ENCODE measurements around the gene WHAMM.
"Not testable (repeated sequence)": the region's sequence is repeated elsewhere in the genome, so short reads cannot be mapped to it uniquely, and the experiment has no call there.

The WHAMM gene

DNA sequence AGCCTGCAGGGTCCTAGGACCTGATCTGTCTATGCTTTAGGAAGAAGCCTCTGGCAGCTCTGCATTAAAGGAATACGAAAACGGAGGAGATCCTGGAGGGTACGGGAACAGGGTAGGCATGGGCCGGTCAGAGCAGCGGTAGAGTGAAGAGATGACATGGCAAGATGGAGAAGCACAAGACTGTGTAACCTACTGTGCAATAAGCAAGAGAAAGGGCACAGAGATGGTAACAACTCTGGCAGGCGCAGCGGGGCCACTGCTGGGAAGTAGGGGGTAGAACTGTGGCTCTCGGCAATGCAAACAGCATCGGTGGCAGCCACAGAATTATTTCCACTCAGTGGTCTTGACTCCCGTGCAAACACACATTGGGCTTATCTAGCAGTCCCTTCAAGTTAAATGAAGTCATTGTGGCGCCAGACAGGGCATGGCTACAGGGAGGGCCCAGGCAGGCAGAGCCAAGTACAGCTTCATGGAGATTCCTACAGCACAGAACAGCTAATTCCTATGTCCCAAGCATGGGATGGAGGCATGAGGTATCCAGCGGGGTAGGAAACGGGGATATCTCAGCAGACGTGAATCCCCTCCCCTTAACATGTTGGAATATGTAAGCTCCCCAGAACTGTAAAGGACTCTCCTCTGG lies 28.8 kb downstream of the WHAMM start:
- DNase-seq (ENCODE audit: low spot score), result no peak

DNA sequence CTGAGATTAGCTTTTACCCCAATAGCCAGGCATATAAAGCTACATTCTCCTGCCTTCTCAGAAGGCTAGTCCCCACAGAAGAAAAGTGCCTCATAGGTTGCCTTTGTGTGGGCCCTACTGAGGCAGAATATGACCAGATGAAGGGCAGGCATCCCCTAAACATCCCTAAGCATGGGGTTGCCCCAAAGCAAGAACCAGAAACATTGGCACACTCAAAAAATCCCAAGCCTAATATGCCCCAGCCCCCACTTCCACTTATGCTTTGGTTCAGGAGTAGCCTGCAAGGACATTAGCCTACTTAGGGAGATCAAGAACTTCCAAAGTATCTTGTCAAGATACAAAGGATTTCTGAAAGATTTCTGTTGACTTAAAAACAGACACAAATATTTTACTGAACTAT lies 29.7 kb downstream of the WHAMM start:
- DNase-seq (ENCODE audit: low spot score), result no peak

DNA sequence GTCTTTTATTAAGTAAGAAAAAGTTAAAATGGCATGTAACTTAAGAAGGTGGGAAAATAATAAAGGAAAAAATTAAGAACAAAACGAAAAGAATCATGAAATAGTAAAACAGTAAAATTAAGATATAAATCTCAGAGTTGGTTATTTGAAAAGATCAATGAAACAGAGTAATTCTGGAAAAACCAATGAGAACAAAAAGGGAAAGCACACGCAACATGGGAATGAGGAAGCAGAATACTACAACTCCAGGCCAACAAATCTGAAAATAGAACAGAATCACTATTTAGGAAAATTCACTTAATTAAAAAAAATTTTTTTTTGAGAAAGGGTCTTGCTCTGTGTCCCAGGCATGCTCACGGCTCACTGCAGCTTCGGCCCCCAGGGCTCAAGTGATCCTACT lies 30.7 kb downstream of the WHAMM start:
- DNase-seq (ENCODE audit: low spot score), result no peak

DNA sequence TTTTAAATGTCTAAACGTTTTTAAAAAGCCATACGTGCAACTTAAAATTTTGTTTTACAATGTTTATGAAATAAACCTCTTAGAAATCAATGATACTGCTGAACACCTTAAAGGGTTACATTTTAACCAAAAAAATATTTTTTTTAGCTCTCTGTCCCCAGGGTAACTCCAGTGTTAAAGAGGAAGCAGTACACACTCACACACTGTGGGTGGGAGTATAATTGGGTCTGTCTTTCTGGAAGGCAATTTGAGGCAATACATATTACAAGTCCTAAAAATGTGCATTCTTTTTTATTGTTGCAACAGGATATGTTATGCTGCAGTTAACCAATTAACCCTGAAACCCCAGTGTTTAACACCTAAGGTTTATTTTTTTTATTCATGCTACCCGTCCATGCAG lies 34.1 kb downstream of the WHAMM start:
- no peak for DNase-seq (ENCODE audit: low spot score)

DNA sequence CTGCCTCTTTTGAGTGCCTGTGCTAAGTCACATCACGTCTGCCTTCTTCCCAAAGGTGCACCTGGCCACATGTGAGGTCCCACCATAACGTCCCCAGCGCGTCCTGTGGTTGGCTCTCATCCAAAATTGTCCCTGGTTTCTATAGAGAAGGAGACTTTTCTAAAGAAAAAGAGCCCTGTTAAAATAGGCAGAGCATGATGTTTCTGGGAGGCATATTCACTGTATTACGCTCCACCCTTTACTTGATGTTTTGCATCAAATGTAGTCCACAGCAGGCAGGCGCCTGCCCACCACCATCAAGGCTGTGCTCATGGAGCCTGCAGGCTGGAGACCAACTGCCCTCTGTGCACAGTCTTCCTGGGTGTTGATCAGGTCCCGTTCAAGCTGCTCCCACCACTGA lies 36.3 kb downstream of the WHAMM start:
- no peak for DNase-seq (ENCODE audit: low spot score)

DNA sequence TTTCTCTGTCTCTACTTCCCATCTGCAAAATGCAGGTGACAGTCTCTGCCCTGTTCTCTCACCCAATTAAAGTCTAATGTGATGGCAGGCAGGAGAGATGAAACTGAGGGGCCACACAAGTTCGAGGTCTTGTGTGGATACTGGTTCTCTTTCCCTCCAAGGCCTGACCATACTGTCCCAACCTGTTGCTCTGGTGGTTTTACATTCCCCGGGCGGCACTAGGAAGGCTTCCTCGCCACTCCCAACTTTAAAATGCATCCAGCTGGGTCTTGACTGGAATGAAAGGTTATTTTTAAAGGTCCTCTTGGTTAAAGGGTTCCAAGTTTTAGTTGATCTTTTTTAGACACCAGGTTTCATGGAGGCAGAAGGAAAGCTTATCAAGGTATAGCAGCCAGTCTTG lies 37.2 kb downstream of the WHAMM start:
- DNase-seq (ENCODE audit: low spot score), result no peak

DNA sequence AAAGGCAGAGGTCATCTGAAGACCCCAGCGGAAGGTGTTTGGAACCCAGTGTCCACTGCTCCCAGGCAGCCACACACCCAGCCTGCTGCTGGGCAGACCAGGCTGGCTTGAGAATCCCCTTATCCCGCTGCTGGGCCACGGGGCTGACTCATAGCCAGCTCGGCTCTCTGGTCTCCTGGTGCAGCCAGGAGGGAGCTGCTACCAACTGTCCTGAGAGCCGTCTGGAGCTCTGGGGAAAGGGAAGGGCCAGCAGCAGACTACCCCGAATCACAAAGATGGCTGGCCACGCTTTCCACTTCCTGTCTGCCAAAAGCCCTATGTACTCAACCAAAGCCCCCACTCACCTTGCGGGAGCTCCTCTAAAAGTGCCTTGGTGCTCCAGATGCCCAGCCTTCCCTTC lies 38.3 kb downstream of the WHAMM start:
- no peak for DNase-seq (ENCODE audit: low spot score)

DNA sequence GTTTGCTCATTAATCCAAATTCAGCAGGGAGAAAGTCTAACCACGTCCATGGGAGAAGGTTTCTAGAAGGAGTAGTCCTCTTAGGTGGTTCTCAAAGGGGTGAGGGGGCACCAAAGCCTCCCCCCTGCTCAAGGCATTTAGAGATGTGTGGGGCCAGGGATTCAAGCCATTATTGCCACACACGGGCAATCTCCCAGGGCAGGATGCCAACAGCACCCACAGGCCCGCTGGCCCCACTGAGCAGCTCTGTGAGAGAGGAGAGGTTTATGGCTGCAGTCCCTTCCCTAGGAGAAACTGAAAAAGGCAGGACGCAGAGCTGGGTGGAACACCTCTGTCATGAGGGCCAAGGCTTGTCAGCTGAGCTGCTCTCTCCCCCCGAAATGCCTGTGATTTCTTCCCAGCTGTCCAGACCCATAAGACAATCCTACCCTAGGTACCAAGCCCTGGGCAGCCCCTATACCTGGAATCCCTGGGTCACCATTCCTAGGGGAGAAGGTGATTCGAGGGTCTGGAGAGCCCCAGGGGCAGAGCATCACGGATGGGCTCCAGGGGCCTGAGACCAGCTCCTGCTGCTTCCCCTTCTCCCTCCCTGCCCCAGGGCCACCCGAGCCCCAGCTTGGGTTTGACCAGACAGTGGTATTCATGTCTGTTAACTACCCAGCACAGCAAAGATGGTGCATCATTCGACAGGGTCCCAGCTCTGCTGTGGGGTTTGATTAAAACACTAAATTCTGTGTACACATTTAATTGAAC lies 39.0 kb downstream of the WHAMM start:
- no peak for DNase-seq (ENCODE audit: low spot score)

DNA sequence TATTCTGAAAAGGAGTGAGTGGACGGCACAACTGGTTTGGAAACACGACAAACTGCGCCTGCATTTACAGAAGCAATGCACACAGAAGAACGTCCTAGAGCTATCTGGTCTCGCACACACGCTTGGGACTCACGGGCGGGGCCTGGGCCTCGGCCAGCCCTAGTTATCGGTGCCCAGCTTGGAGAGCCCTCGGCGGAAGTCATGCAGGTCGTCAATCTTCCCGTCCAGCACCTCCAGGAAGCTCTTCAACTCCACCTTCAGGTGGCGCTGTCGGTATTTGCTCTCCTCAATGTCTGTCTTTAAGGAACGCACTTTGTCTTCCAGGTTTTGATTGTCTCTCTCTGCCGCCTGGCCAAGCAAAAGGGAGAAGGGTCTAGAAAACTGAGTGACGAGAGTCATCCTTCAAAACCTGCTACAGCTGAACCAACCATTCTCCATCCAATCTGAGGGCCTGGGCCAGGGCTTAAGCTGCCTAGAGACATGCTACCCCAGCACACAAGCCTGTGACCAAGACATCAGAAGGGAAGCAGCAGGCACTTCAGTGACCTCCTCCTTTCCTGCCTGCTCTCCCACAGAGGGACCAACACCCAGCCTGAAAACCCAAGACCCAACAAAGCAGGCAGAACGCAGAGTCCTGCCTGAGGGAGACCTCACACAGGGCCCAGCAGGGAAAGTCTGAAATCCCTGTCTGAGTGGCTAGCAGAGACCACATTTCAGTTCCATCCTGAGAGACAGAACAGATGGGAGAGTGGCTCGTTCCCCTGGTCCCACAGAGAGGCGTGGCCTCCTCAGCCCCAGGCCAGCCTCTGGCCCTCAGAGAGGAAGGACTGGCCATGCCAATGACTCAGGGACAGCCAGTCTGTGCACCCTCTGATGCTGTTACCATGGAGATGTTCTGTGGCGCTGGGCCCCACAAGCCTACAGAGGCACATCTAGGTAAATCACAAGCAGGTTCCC lies 40.4 kb downstream of the WHAMM start:
- peak; percentile 76 for DNase-seq (ENCODE audit: low spot score)

DNA sequence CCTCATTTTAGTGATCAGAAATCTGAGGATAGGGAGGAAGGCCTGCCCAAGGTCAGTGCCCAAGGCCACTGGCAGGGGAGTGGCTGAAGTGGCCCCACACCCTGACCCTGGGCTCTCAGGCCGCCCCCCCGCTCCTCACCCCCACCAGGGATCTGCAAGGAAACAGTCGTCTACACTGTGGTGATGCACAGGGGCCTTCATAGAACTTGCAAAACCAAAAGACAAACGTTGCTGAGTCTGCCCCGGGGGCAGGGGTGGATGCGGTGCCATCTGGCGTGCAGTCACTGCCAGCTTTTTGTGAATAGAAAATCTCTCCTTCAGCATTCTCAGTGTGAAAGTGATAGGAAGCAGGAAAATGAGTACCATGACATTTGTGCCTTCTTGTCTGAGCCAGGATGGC lies 41.3 kb downstream of the WHAMM start:
- DNase-seq (ENCODE audit: low spot score), result no peak

DNA sequence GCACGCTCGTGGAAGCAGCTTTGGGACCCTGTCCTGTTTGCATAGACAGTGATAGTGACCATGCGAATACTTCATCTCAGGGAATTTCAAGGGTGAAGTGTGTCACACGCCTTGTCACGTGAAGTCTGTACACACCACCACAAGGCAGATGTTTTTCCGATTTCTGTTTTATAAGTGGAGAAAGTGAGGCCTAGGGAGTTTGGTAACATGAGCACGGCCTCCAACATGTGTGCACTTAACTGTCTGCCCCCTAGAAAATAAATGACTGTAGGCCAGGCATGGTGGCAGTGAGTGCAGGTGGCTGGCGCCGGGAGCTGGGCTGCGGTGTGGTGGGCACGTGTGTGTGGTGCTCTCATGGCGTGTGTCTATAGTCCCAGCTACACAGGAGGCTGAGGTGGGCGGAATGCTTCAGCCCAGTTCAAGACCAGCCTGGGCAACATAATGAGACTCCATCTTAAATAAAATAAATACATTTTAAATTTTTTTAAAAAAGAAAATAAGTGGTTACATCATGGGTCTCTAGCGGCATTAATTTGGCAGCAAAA lies 42.0 kb downstream of the WHAMM start:
- no peak for DNase-seq (ENCODE audit: low spot score)

DNA sequence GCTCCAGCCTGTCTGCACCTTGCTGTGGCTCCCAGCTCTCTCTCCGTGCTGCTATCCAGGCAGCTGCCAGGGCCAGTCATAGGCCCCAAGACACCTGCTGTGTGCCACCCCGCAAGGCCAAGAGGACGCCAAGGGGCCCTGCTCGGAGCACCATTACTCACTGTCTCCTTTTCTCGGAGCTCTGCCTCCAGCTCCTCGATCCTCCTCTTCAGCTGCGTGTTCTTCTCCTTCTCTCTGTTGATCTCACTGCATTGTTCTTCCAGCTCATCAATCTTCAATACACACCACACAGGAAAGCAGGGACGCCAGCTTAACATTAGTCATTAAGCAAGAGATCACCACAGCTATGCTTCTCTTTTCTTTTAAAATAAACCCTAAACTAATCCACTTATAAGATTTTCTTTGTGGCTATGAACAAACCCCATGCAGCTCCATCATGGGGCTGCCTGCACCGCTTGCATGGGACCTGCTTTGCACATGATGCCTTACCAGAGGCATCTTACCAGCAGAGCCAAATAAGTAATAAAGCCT lies 42.6 kb downstream of the WHAMM start:
- no peak for DNase-seq (ENCODE audit: low spot score)

DNA sequence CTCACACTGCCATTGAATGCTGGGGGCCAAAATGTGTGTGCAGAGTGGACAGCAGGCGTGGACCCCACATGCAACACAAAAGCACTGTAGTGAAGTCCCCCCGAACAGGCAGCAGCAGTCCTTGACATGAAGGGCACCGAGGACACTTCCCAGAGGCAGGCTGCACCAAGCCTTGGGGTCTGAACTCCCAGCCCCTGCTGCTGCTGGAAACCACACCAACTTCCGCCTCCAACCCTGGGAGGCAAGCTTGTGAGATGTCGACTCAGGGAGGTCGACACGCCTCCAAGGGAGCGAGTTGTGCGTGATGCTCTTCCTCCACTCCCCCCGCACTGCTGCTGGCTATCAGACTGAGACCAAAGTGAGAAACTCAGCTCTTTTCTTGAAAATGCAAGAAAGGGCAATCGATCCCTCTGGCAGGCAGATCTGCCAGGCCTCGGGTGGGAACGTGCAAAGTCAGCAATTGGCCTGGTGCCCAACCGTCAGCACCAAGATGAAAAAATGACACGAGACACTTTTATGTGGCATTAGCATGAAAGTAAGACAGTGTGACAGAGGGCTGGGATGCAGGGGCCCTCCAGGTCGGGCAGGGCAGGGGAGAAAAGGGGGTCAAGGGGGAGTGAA lies 43.6 kb downstream of the WHAMM start:
- DNase-seq (ENCODE audit: low spot score), result no peak

DNA sequence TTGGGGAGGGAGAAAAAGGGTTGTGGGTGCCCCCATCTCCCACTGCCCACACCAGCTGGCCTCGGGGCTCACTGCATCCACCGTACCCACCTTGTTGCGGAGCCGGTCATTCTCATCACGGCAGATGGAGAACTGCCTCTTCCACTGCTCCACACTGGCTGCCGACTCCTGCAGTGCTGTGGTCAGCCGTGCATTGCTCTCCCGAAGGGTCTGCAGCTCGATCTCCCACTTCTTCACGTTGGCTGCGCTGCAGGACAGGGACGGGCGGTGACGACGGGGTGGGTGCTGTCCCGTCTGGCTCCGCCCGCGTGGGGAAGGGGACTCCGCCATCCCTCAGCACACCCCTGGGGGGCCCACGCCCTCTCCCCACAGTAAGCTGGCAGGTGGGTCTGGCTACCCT lies 45.1 kb downstream of the WHAMM start:
- DNase-seq (ENCODE audit: low spot score), result no peak

DNA sequence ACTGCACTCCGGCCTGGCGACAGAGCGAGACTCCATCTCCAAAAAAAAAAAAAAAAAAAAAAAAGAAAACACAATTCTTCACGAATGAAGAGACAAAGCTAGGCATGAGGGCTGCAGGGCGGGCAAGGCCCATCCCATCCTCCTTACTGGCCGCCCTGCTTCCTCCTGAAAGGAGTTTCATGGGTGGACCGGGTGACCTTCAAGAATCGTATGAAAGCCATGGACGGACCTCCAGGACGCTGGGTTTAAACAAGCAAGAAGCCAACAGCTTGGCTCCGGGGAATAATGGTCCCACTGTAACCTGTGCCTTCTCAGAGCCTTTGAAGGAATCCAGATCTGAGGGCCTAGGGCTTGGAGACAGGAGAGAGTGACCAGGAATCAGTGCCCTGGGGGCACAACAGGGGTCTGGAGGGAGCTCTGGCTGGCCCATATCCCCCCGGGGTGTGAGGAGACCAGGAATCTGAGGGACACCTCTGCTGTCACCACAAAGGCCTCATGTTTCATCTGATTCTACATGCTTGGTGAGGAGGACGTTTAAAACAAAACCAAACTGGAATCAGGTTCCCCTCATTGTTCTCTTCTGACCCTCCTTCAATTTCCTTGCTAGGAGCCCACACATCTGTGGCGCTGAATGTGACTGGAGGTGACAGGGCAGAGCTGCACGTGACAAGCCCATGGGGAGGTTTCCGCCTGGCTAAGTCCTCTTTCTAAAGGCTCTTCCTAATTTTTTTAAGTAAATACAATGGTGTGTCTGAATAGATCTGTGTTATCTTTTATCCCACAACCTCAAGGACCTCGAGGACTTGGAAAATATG lies 46.1 kb downstream of the WHAMM start:
- DNase-seq (ENCODE audit: low spot score), result no peak

DNA sequence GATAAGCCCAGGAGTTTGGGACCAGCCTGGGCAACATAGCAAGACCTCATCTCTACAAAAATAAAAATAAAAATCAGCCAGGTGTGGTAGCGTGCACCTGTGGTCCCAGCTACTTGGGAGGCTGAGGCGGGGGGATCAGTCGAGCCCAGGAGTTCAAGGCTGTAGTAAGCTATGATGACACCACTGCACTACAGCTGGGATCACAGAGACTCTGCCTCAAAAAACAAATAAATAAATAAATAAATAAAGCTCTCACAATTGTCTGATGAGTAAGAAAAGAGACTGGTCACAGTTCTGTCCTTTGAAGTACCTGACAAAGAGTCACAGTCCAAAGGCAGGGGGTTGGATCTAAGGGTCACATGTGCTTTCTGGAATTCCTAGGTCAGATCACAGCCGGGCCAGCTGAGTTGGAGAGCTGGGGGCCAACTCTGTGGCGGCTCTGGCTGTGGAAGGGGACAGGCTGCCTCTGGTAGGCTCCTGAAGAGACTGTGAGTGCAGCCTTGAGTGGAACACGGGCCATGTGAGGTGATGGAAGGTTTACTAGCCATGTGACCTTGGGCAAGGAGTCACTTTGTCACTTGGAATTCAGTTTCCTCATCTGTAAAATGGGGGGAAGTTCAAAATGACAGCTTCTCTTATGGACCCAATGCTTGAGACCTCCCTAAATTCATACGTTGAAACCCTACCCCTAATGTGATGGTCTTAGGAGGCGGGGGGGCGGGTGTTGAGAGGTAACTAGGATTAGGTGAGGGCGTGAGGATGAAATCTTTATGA lies 47.2 kb downstream of the WHAMM start:
- DNase-seq (ENCODE audit: low spot score), result no peak

DNA sequence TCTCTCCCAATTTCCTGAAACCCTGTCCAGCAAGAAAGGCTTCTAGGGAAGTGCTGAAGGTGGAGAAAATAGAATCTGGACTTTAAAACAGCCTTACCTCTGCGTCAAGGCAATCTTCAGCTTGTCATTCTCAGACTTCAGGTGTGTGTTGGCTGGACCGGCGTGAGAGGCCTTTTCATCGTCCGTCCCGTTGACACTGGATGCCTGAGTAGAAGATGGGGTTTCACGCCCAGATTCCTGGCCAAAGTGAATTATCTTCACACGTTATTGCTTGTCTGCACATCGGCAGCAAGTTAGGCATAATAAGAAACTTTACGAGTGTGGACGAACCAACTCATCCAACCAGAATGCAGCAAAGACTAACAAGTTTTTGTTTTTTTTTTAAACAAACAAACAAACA lies 49.5 kb downstream of the WHAMM start:
- DNase-seq (ENCODE audit: low spot score), result no peak

DNA sequence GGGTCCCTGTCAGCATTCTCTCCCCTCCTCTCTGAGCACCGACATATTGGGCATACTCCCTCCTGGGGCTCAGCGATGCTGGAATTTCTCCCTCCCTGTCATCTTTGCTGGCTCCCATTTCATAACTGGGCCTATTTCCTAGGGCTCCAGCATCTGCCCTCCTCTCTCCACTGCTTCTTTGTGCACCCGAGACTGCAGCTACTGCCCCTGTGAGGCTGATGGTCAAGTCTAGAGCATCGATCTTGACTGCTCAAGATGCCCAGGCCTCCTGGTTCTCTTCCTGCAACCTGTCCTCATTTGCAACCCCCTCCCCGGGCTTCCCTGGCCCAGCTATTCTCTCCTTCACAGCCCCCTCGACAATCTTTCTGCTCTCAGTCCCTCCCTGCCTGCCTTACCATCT lies 53.5 kb downstream of the WHAMM start:
- DNase-seq (ENCODE audit: low spot score), result no peak

DNA sequence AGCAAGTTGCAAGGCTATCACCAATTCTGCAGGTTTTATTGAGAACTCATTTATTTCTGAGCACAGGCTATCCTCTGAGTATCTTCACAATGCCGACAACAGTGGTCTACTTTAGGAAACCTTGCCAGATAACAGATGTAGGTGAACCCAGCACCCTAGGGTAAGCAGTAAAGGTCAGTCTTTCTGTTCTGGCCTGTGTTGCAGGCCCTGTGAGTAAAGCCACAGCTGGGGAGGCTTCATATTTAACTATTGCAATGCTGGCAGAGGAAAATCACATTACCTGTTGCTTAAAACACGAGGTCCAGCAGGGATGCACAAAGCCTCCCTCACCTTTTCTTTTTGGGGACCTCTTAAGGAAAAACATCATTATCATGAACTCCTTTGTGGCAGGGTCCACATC lies 55.5 kb downstream of the WHAMM start:
- no peak for DNase-seq (ENCODE audit: low spot score)

DNA sequence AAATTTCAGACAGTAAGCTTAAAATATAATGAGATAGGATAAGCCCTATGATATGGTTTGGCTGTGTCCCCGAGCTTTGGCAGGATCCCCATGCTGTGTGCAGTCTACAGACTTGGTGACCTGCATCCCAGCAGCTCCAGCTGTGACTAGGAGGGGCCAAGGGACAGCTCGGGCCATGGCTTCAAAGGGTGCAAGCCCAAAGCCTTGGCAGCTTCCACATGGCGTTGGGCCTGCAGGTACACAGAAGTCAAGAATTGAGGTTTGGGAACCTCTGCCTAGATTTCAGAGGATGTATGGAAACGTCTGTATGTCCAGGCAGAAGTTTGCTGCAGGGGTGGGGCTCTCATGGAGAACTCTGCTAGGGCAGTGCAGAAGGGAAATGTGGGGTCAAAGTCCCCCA lies 56.2 kb downstream of the WHAMM start:
- DNase-seq (ENCODE audit: low spot score), result not testable (repeated sequence)

All from pons (tissue), 1 donor.